Fibroblast of skin of back (primary cell): Measurements from ENCODE around the gene SBF2.
A peak's percentile ranks its signal among the peaks of the same experiment; 100 is the strongest.
"Not testable (repeated sequence)": the region's sequence is repeated elsewhere in the genome, so short reads cannot be mapped to it uniquely, and the experiment has no call there.

Experiments
- DNase-seq: peaks from one replicate; pipeline ENCODE4 v3.0.0-alpha.2; 2013

SBF2 gene

DNA sequence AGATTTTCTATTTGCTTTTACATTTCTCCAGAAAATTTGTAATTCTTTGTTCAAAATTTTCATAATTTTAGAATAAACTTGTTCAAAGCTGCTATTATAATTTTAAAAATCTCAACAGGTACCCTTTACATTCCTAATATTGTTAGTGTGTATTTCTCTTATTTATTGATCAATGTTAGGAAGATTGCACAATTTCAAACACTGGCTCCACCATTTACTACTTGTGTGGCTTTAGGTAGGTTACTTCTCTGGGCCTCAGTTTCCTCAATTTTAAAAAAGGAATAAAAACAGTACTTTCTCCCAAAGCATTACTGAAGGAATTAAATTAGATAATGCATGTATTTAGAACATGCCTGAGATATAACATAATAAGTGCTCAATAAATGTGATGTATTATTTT, 180.2 kb downstream of the SBF2 start:
- DNase-seq, result no peak

- peak; percentile 78 for DNase-seq
These were observed 184.2 kb downstream of the SBF2 start for GRCh38 chr11:10109806-10110205.

- DNase-seq, result peak; percentile 87
These were observed 184.9 kb downstream of the SBF2 start for GRCh38 chr11:10108915-10109680.

GRCh38 chr11:10107497-10107896, 186.5 kb downstream of the SBF2 start:
- peak; percentile 44 for DNase-seq

- DNase-seq, result no peak
These were observed 196.4 kb downstream of the SBF2 start for GRCh38 chr11:10097615-10098014.

GRCh38 chr11:10096987-10097386, 197.0 kb downstream of the SBF2 start:
- DNase-seq, result no peak

- DNase-seq, result no peak
These were observed 198.4 kb downstream of the SBF2 start for GRCh38 chr11:10095412-10096208.

GRCh38 chr11:10092426-10092825, 201.6 kb downstream of the SBF2 start:
- DNase-seq, result no peak

DNA sequence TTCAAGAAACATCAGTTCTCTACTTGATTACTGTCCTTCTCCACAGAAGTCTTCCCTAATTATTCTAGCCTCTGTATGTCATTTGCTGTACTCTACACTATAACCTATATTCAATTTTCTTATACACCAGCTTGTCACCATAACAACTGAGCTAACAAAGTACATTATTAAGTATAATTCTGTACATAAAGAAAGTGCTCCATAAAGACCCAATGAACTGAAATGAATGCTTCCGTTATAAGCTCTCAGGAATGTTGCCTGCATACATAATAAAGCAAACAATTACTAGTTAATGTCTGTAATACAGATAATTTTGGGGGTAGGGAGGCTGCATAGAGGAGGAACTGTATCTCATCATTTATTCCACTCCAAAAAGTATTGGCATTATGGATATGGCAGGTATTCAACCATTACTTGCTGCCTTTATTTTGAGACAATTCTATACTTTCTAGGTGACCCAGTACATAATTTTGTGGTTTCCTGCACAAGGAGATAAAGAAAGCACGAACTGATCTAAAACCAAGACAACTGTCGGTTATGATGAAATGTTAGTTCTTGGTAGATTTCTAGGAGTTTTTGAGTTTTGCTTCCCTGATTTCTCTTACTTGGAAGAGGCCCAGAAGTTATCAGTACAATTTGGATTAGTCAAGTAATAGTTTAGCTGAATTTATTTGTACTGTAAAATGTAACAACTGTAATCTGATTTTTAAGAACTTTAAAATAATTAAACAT, 202.5 kb downstream of the SBF2 start:
- DNase-seq, result no peak

DNA sequence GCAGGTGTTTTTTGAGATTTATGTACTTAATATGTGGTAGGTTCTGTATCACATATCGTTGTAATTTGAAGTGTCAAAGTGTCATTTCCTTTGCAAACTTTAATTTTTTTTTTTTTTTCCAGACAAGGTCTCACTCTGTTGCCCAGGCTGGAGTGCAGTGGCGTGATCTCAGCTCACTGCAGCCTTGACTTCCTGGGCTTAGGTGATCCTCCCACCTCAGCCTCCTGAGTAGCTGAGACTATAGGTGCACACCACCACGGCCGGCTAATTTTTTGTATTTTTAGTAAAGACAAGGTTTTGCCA, 206.1 kb downstream of the SBF2 start:
- DNase-seq, result not testable (repeated sequence)

GRCh38 chr11:10087186-10087922, 206.7 kb downstream of the SBF2 start:
- DNase-seq, result no peak

DNA sequence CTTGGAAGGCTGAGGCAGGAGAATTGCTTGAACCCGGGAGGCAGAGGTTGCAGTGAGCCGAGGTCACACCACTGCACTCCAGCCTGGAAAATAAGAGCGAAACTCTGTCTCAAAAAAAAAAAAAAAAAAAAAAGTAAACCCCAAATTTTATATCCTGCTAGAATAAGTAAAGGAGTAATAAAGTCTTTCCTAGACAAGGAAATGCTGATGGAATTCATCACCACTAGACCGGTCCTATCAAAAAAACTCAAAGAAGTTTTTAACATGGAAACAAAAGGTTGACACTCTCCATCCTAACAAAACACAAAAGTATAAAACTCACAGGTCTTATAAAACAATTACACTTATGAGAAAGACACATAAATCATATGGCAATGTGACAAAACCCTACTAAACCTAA, 213.9 kb downstream of the SBF2 start:
- no peak for DNase-seq

GRCh38 chr11:10076458-10077141, 217.4 kb downstream of the SBF2 start:
- DNase-seq, result peak; percentile 23

- DNase-seq, result no peak
These were observed 218.9 kb downstream of the SBF2 start for GRCh38 chr11:10075141-10075540.

- DNase-seq, result peak; percentile 32
These were observed 221.2 kb downstream of the SBF2 start for GRCh38 chr11:10072841-10073240.

DNA sequence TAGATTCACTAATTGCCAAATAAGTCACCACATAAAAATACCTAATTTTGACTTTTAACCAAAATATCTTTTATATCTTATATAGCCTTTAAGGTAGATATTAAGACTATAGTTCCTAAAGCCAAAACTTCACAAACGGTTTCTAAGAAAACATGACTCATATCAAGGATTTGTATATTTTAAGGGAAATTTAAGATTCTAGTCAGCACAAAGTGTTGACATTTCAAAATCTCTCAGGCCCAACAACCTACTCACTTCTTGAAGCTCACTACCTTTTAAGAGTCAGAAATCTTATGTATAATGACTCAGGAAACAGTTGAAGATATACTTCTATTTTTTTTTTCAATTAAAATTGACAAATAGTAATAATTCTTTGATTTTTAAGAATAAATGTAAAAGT, 221.9 kb downstream of the SBF2 start:
- DNase-seq, result peak; percentile 19

- DNase-seq, result no peak
These were observed 226.3 kb downstream of the SBF2 start for GRCh38 chr11:10067629-10068300.

DNA sequence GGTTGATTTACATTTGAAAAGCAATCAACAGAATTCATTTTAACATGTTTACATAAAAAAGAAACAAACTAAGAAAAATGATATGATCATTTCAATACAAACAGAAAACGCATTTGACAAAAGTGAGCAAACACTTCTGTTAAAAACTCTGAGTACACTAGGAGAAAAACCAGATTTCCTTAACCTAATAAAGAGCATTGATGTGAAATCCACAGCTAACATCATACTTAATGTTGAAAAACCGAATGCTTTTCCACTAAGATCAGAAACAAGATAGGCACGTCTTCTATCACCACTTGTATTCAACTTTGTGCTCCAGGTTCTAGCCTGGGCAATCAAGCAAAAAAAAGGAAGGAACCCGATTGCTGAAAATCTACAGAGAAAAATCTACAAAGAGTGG, 227.6 kb downstream of the SBF2 start:
- no peak for DNase-seq

- no peak for DNase-seq
These were observed 229.2 kb downstream of the SBF2 start for GRCh38 chr11:10064828-10065227.

GRCh38 chr11:10058356-10058755, 235.7 kb downstream of the SBF2 start:
- peak; percentile 45 for DNase-seq

DNA sequence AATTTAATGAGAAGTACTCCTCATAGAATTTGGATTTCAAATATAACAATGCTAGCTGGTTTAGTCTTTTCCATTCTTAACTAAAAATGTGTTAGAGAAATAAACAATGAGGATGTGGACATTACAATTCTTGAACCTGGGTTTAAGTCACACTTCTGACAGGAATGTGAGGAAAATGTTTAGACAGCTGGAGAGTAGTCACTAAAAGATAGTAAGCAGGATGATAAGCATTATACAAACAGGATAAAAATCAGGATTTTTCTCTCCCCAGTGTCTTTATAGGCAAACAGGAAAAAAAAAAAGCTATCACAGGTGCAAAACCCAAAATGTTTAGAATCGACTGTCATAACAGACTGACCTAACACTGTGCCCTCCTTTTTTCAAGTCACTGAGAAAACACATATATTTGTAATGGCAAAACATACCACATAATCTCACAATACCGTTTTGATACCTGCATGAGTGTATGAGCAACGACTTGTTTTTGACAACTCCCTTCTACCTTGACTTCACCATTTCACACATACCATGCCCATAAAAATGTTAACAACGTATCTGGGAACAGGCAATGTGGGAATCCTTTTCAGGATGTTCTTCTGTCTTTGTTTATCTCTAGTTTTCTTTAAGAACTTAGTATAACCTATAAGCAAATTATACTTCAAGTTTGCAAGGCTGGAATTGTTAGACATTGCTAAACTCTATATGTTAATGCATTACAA, 242.0 kb downstream of the SBF2 start:
- DNase-seq, result peak; percentile 37
